K562 (cell line): ENCODE measurements around the gene APBA2. TPM values are rescaled to one million over a fixed set of nuclear protein-coding genes. Genes with fewer than 3 reads are reported as not detected.

ENCODE experiments used
- ELF1 ChIP-seq: fragments of 200-800 bp; sonication (Bioruptor generic); IDR thresholded peaks from 2 replicates; pipeline ENCODE4 v1.6.1; 2016; ENCODE audit warnings: missing genetic modification characterization, missing compliant biosample characterization
- ZNF699 ChIP-seq: fragments of 250-450 bp; sonication (Bioruptor Pico); IDR thresholded peaks from 2 replicates; pipeline ENCODE4 v1.8.0; 2021; ENCODE audit warnings: mild to moderate bottlenecking, moderate library complexity; ENCODE audit not compliant: insufficient replicate concordance
- polyA plus RNA-seq, 8 experiments: library from polyadenylated mRNA; depleted of rRNA in 4 of 8; stranded (reverse) in 5 of 8; unstranded in 3 of 8; fragments of >200 nt; fragmentation: Nextera tagmentation in 2 of 8; fragmentation: Illumina TruSeq in 1 of 8; extraction: Ambion mirVana in 2 of 8; extraction: Trizol in 1 of 8; gene quantifications; 2 replicates each; pipeline versions ENCODE4 v1.2.1 to v1.2.3, GENCODE V29; 2011 to 2014; ENCODE audit warnings: inconsistent platforms in 1 of 8, missing spikeins in 1 of 8
- total RNA-seq, 7 experiments: library from RNA; depleted of rRNA in 6 of 7; stranded (reverse); fragments of >200 nt in 6 of 7; fragmentation: Illumina TruSeq in 2 of 7; extraction: Trizol in 2 of 7; gene quantifications; 2 replicates each; pipeline versions ENCODE4 v1.2.1 to v1.2.3, GENCODE V29; 2011 to 2021; ENCODE audit warnings: low replicate concordance in 1 of 7
- TF ChIP-seq, protein P1 (sequence below): sonication (generic); formaldehyde crosslinking; IDR thresholded peaks from 2 replicates; pipeline ENCODE4 v1.8.0; 2023; ENCODE audit warnings: missing genetic modification reagents, mild to moderate bottlenecking, borderline replicate concordance
- TF ChIP-seq, protein P2 (sequence below): sonication (generic); formaldehyde crosslinking; IDR thresholded peaks from 2 replicates; pipeline ENCODE4 v1.8.1; 2022; ENCODE audit warnings: missing genetic modification reagents
- TF ChIP-seq, protein P3 (sequence below): IDR thresholded peaks from 2 replicates; pipeline ENCODE4 v1.6.1; 2011; ENCODE audit warnings: borderline replicate concordance, low read depth, mild to moderate bottlenecking, moderate library complexity, low read length; ENCODE audit not compliant: insufficient read depth, poor library complexity, severe bottlenecking

The APBA2 gene
- total and polyA plus RNA-seq, 9 of the 15 experiments (the other 6 are each of a cell fraction or from before 2014, with no cell fraction given): 0.24 to 40.9 (median 25.2) TPM

- TF ChIP-seq, protein P1, sequence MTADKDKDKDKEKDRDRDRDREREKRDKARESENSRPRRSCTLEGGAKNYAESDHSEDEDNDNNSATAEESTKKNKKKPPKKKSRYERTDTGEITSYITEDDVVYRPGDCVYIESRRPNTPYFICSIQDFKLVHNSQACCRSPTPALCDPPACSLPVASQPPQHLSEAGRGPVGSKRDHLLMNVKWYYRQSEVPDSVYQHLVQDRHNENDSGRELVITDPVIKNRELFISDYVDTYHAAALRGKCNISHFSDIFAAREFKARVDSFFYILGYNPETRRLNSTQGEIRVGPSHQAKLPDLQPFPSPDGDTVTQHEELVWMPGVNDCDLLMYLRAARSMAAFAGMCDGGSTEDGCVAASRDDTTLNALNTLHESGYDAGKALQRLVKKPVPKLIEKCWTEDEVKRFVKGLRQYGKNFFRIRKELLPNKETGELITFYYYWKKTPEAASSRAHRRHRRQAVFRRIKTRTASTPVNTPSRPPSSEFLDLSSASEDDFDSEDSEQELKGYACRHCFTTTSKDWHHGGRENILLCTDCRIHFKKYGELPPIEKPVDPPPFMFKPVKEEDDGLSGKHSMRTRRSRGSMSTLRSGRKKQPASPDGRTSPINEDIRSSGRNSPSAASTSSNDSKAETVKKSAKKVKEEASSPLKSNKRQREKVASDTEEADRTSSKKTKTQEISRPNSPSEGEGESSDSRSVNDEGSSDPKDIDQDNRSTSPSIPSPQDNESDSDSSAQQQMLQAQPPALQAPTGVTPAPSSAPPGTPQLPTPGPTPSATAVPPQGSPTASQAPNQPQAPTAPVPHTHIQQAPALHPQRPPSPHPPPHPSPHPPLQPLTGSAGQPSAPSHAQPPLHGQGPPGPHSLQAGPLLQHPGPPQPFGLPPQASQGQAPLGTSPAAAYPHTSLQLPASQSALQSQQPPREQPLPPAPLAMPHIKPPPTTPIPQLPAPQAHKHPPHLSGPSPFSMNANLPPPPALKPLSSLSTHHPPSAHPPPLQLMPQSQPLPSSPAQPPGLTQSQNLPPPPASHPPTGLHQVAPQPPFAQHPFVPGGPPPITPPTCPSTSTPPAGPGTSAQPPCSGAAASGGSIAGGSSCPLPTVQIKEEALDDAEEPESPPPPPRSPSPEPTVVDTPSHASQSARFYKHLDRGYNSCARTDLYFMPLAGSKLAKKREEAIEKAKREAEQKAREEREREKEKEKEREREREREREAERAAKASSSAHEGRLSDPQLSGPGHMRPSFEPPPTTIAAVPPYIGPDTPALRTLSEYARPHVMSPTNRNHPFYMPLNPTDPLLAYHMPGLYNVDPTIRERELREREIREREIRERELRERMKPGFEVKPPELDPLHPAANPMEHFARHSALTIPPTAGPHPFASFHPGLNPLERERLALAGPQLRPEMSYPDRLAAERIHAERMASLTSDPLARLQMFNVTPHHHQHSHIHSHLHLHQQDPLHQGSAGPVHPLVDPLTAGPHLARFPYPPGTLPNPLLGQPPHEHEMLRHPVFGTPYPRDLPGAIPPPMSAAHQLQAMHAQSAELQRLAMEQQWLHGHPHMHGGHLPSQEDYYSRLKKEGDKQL (CRISPR knock-in tag): no peak
- TF ChIP-seq, protein P2, sequence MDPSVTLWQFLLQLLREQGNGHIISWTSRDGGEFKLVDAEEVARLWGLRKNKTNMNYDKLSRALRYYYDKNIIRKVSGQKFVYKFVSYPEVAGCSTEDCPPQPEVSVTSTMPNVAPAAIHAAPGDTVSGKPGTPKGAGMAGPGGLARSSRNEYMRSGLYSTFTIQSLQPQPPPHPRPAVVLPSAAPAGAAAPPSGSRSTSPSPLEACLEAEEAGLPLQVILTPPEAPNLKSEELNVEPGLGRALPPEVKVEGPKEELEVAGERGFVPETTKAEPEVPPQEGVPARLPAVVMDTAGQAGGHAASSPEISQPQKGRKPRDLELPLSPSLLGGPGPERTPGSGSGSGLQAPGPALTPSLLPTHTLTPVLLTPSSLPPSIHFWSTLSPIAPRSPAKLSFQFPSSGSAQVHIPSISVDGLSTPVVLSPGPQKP (CRISPR knock-in tag): no peak
- no peak for TF ChIP-seq ELF1
- TF ChIP-seq ZNF699 (CRISPR knock-in tag): no peak
- TF ChIP-seq, protein P3, sequence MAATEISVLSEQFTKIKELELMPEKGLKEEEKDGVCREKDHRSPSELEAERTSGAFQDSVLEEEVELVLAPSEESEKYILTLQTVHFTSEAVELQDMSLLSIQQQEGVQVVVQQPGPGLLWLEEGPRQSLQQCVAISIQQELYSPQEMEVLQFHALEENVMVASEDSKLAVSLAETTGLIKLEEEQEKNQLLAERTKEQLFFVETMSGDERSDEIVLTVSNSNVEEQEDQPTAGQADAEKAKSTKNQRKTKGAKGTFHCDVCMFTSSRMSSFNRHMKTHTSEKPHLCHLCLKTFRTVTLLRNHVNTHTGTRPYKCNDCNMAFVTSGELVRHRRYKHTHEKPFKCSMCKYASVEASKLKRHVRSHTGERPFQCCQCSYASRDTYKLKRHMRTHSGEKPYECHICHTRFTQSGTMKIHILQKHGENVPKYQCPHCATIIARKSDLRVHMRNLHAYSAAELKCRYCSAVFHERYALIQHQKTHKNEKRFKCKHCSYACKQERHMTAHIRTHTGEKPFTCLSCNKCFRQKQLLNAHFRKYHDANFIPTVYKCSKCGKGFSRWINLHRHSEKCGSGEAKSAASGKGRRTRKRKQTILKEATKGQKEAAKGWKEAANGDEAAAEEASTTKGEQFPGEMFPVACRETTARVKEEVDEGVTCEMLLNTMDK: no peak
These were observed 14.5 kb downstream of the APBA2 start (continued) for GRCh38 chr15:28900041-28900891.
